Mucosa of rectum (tissue), 2 donors: Measurements from ENCODE around the gene CFAP299.
"Not testable (repeated sequence)": the region's sequence is repeated elsewhere in the genome, so short reads cannot be mapped to it uniquely, and the experiment has no call there.

ENCODE experiments used
- H3K27ac ChIP-seq, 2 donors: one replicate each; pipeline ENCODE4 v1.7.0; 2013; ENCODE audit warnings: inconsistent platforms in 2 of 2, low read depth in 2 of 2, low read length in 2 of 2
- H3K27me3 ChIP-seq, 2 donors: one replicate each; pipeline ENCODE4 v1.7.0; 2013; ENCODE audit warnings: low read length in 2 of 2; ENCODE audit not compliant: control insufficient read depth in 2 of 2, insufficient read depth in 2 of 2
- H3K36me3 ChIP-seq, 2 donors: one replicate each; pipeline ENCODE4 v1.7.0; 2013; ENCODE audit warnings: low read length in 2 of 2; ENCODE audit not compliant: control insufficient read depth in 2 of 2, insufficient read depth in 2 of 2
- H3K4me1 ChIP-seq, 2 donors: one replicate each; pipeline ENCODE4 v1.7.0; 2013; ENCODE audit warnings: low read length in 2 of 2, mild to moderate bottlenecking in 1 of 2; ENCODE audit not compliant: control insufficient read depth in 2 of 2, insufficient read depth in 2 of 2
- H3K4me3 ChIP-seq, 2 donors: one replicate each; pipeline ENCODE4 v1.7.0; 2013; ENCODE audit warnings: low read length in 2 of 2
- H3K9ac ChIP-seq, 2 donors: one replicate each; pipeline ENCODE4 v1.7.0; 2013; ENCODE audit warnings: low read length in 2 of 2, low read depth in 1 of 2, mild to moderate bottlenecking in 1 of 2
- H3K9me3 ChIP-seq, 2 donors: one replicate each; pipeline ENCODE4 v1.7.0; 2013; ENCODE audit warnings: low read length in 2 of 2; ENCODE audit not compliant: control insufficient read depth in 2 of 2
- donor health status: healthy.
- donor health status: Normal muscosa, but diverticular disease.

Gene CFAP299

GRCh38 chr4:80322716-80323115, 12.8 kb upstream of the CFAP299 start:
- H3K4me1 ChIP-seq = no peaks in the 10 kb centered on the region
- no peak overlapping the region for H3K4me3 ChIP-seq
- H3K9ac ChIP-seq = no peak overlapping the region
- H3K36me3 ChIP-seq = no peaks in the 10 kb centered on the region
- no peaks in the 10 kb centered on the region for H3K9me3 ChIP-seq
- no peaks in the 10 kb centered on the region for H3K27me3 ChIP-seq
- H3K27ac ChIP-seq = no peak overlapping the region

- Histone ChIP-seq H3K4me3 (no peak overlapping the region), H3K4me1 (no peaks in the 10 kb centered on the region), H3K27me3 (no peaks in the 10 kb centered on the region), H3K9ac (no peak overlapping the region), H3K9me3 (no peaks in the 10 kb centered on the region), H3K27ac (no peak overlapping the region), H3K36me3 (no peaks in the 10 kb centered on the region)
Observed at GRCh38 chr4:80324171-80324570, 11.4 kb upstream of the CFAP299 start.

GRCh38 chr4:80331693-80332092, 3.8 kb upstream of the CFAP299 start:
- Histone ChIP-seq H3K9me3 (no peaks in the 10 kb centered on the region), H3K27me3 (peaks cover 2 to 4% of the 10 kb centered on the region in 2 donors), H3K27ac (no peak overlapping the region), H3K9ac (no peak overlapping the region), H3K36me3 (no peaks in the 10 kb centered on the region), H3K4me3 (no peak overlapping the region), H3K4me1 (peaks cover 8% of the 10 kb centered on the region in 2 donors)

GRCh38 chr4:80333121-80333520, 2.4 kb upstream of the CFAP299 start:
- Histone ChIP-seq H3K9ac (no peak overlapping the region), H3K36me3 (no peaks in the 10 kb centered on the region), H3K4me3 (no peak overlapping the region), H3K4me1 (peaks cover 8% of the 10 kb centered on the region in 2 donors), H3K27me3 (peaks cover 2 to 5% of the 10 kb centered on the region in 2 donors), H3K9me3 (no peaks in the 10 kb centered on the region), H3K27ac (no peak overlapping the region)

GRCh38 chr4:80334568-80334967, 962 bp upstream of the CFAP299 start:
- H3K27me3 ChIP-seq = peaks cover 2 to 5% of the 10 kb centered on the region in 2 donors
- no peaks in the 10 kb centered on the region for H3K9me3 ChIP-seq
- H3K4me1 ChIP-seq = peaks cover 8% of the 10 kb centered on the region in 2 donors
- H3K27ac ChIP-seq = no peak overlapping the region
- no peak overlapping the region for H3K4me3 ChIP-seq
- no peaks in the 10 kb centered on the region for H3K36me3 ChIP-seq
- no peak overlapping the region for H3K9ac ChIP-seq

GRCh38 chr4:80335226-80335553, 340 bp upstream of the CFAP299 start:
- Histone ChIP-seq H3K27me3 (peaks cover 2 to 5% of the 10 kb centered on the region in 2 donors), H3K4me1 (peaks cover 8% of the 10 kb centered on the region in 2 donors), H3K9ac (no peak overlapping the region), H3K27ac (no peak overlapping the region), H3K36me3 (no peaks in the 10 kb centered on the region), H3K4me3 (peak overlapping the region; percentile 73 to 86), H3K9me3 (no peaks in the 10 kb centered on the region)

- Histone ChIP-seq H3K36me3 (no peaks in the 10 kb centered on the region), H3K27ac (no peak overlapping the region), H3K4me3 (peak overlapping the region; percentile 73 to 86), H3K9ac (no peak overlapping the region), H3K27me3 (peaks cover 2 to 5% of the 10 kb centered on the region in 2 donors), H3K9me3 (no peaks in the 10 kb centered on the region), H3K4me1 (peaks cover 8% of the 10 kb centered on the region in 2 donors)
Observed at GRCh38 chr4:80336582-80336981, 1.1 kb downstream of the CFAP299 start.

- Histone ChIP-seq H3K9me3 (peaks cover 0 to 1% of the 10 kb centered on the region in 2 donors), H3K9ac (no peak overlapping the region), H3K27me3 (peaks cover 2 to 5% of the 10 kb centered on the region in 2 donors), H3K27ac (no peak overlapping the region), H3K4me1 (peaks cover 8% of the 10 kb centered on the region in 2 donors), H3K4me3 (no peak overlapping the region), H3K36me3 (no peaks in the 10 kb centered on the region)
Observed at GRCh38 chr4:80340036-80340435, 4.5 kb downstream of the CFAP299 start.

GRCh38 chr4:80342684-80343083, 7.2 kb downstream of the CFAP299 start:
- not testable (repeated sequence) for H3K36me3 ChIP-seq, H3K27me3 ChIP-seq, H3K9me3 ChIP-seq, H3K4me1 ChIP-seq, H3K27ac ChIP-seq, H3K4me3 ChIP-seq, H3K9ac ChIP-seq

- H3K36me3 ChIP-seq = no peaks in the 10 kb centered on the region
- H3K27ac ChIP-seq = no peak overlapping the region
- H3K27me3 ChIP-seq = no peaks in the 10 kb centered on the region
- H3K9ac ChIP-seq = no peak overlapping the region
- H3K9me3 ChIP-seq = peaks cover 0 to 1% of the 10 kb centered on the region in 2 donors
- H3K4me1 ChIP-seq = no peaks in the 10 kb centered on the region
- no peak overlapping the region for H3K4me3 ChIP-seq
Observed at GRCh38 chr4:80343887-80344286, 8.4 kb downstream of the CFAP299 start.

- H3K9me3 ChIP-seq = no peaks in the 10 kb centered on the region
- no peak overlapping the region for H3K4me3 ChIP-seq
- no peaks in the 10 kb centered on the region for H3K36me3 ChIP-seq
- no peak overlapping the region for H3K27ac ChIP-seq
- no peak overlapping the region for H3K9ac ChIP-seq
- H3K27me3 ChIP-seq = peaks cover 0 to 4% of the 10 kb centered on the region in 2 donors
- H3K4me1 ChIP-seq = no peaks in the 10 kb centered on the region
Observed at GRCh38 chr4:80360084-80360483, 24.6 kb downstream of the CFAP299 start.
